Hepatocyte (in vitro differentiated cells): ENCODE data around the gene PPP1R1B.

Experiments used
- EZH2 ChIP-seq: fragments of 200-600 bp; sonication (generic); IDR thresholded peaks from 2 replicates; pipeline ENCODE4 v1.6.1; 2016; ENCODE audit warnings: antibody characterized with exemption, mild to moderate bottlenecking, borderline replicate concordance
- TF ChIP-seq, protein P1 (sequence below): fragments of 200-600 bp; sonication (generic); IDR thresholded peaks from 2 replicates; pipeline ENCODE4 v1.5.1; 2016; ENCODE audit warnings: antibody characterized with exemption, mild to moderate bottlenecking; ENCODE audit not compliant: poor library complexity

DNA sequence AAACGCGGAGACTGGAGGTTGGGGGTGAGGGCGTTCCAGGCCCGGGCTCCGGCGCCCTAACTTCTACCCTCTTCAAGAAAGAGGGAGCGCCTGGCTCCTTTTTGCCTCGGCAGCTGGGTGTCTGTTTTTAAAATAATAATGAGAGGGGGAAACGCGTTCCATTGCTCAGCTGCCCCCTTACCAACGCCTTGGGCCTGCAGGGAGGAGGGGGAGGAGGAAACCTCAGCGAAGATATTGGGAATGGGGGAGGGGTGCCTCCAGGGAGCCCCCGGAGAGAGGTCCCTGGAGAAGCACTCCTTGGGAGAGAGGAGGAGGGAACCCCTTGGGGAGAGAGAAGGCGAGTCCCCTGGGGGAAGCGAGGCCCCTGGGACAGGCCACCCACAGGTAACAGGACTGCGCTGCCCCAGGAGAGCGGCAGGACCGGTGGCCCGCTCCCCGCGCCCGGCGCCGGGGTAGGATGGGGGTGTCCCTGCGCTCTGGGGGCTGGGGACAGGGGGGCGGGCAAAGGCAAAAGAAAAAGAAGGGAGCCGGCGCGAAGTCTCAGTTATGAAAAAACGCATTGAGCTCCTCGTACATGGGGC, 21.8 kb upstream of the PPP1R1B start:
- TF ChIP-seq, protein P1, sequence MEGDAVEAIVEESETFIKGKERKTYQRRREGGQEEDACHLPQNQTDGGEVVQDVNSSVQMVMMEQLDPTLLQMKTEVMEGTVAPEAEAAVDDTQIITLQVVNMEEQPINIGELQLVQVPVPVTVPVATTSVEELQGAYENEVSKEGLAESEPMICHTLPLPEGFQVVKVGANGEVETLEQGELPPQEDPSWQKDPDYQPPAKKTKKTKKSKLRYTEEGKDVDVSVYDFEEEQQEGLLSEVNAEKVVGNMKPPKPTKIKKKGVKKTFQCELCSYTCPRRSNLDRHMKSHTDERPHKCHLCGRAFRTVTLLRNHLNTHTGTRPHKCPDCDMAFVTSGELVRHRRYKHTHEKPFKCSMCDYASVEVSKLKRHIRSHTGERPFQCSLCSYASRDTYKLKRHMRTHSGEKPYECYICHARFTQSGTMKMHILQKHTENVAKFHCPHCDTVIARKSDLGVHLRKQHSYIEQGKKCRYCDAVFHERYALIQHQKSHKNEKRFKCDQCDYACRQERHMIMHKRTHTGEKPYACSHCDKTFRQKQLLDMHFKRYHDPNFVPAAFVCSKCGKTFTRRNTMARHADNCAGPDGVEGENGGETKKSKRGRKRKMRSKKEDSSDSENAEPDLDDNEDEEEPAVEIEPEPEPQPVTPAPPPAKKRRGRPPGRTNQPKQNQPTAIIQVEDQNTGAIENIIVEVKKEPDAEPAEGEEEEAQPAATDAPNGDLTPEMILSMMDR = no peak
- TF ChIP-seq EZH2 = peak; percentile 86
